NT2/D1 (cell line): ENCODE measurements around the gene MAGED2.
"Not testable (repeated sequence)": the region's sequence is repeated elsewhere in the genome, so short reads cannot be mapped to it uniquely, and the experiment has no call there.

ENCODE experiments used
- DNase-seq: peaks from one replicate; pipeline ENCODE4 v3.0.0-alpha.2; 2011; ENCODE audit warnings: low read depth, low spot score
- H3K27me3 ChIP-seq: 2 replicates; pipeline ENCODE4 v1.6.0; 2011; ENCODE audit warnings: mild to moderate bottlenecking; ENCODE audit not compliant: insufficient read length, insufficient read depth
- H3K36me3 ChIP-seq: 2 replicates; pipeline ENCODE4 v1.6.1; 2011; ENCODE audit warnings: mild to moderate bottlenecking, low read length, mixed read lengths; ENCODE audit not compliant: insufficient read depth, insufficient read length
- H3K4me1 ChIP-seq: 2 replicates; pipeline ENCODE4 v1.5.1; 2011; ENCODE audit not compliant: insufficient read depth, insufficient read length
- H3K4me3 ChIP-seq: 2 replicates; pipeline ENCODE4 v1.5.1; 2011; ENCODE audit warnings: low read depth; ENCODE audit not compliant: insufficient read length
- H3K9ac ChIP-seq: 2 replicates; pipeline ENCODE4 v1.6.0; 2011; ENCODE audit warnings: low read depth; ENCODE audit not compliant: insufficient read length
- H3K9me3 ChIP-seq: 2 replicates; pipeline ENCODE4 v1.5.1; 2011; ENCODE audit warnings: mild to moderate bottlenecking, low read length; ENCODE audit not compliant: insufficient read depth
- SUZ12 ChIP-seq: IDR thresholded peaks from 2 replicates; pipeline ENCODE4 v1.6.1; 2011; ENCODE audit not compliant: insufficient read length, insufficient read depth; ENCODE audit errors: extremely low read depth
- YY1 ChIP-seq: IDR thresholded peaks from 2 replicates; pipeline ENCODE4 v1.6.1; 2011; ENCODE audit not compliant: insufficient read length, insufficient read depth
- ZNF274 ChIP-seq: IDR thresholded peaks from 2 replicates; pipeline ENCODE4 v1.6.1; 2011; ENCODE audit warnings: mild to moderate bottlenecking, low read depth, low read length

MAGED2 gene

DNA sequence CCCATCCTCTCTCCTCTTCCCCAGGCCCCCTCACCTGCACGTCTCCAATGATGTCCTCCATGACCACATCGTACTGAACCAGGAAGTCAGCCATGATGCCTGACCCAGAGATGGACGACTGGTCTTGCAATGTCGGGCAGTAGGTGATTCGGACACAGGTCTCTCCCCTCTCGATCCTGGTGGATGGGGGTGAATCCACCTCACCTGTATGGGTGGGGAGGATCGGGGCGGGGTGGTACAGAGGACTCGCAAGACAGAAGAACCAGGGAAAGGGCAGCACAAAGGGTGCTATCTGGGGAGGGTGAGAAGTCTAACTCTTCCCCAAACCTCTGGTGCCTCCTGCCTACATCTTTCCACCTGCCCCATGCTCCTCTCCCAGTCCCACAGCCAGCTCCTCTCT is 19.1 kb upstream of the MAGED2 start:
- H3K4me3 ChIP-seq: no peak overlapping the region
- DNase-seq: no peak
- H3K9ac ChIP-seq: no peak overlapping the region
- no peaks in the 10 kb centered on the region for H3K4me1 ChIP-seq
- TF ChIP-seq SUZ12 (no peak), ZNF274 (no peak), YY1 (no peak)
- H3K27me3 ChIP-seq: no peaks in the 10 kb centered on the region
- no peaks in the 10 kb centered on the region for H3K36me3 ChIP-seq
- no peaks in the 10 kb centered on the region for H3K9me3 ChIP-seq

DNA sequence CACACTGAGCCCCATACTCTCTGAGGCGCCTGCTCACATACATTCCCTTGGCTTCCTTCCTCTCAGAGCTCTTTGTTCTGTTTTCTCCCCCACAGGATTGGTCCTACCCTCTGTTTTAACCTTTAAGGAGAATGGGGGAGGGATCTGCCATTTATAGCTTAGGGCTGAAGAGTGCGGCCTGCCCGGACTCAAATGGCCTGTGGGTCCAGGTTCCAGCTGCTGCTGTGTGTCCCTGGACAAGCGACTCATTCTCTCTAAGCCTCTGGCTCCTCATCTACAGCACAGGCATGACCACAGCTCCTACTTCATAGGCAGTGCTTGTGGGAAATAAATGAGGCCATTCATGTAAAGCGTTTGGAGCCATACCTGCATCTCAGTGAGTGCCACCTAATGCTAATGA is 18.1 kb upstream of the MAGED2 start:
- not testable (repeated sequence) for H3K9me3 ChIP-seq, H3K27me3 ChIP-seq, H3K4me3 ChIP-seq, DNase-seq, H3K36me3 ChIP-seq, H3K4me1 ChIP-seq, H3K9ac ChIP-seq

DNA sequence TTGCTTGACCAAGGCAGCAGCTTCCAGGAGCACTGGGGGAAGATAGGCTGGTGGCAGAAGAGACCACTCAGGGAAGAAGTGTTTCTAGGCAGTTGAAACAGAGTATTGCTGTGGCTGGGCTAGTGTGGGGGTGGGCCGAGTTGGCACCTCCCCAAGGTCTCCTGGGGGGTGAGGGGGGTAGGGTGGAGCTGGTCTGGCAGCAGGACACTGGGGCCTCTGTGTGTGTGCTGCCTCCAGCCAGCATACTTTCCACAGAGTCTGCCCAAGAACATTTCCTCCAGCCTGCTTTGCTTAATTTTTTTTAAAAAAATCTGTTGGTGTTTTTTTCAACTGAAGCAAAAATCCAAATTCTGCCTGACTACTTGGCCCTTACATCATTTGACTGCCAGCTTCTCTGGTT is 13.5 kb upstream of the MAGED2 start:
- Histone ChIP-seq H3K36me3 (no peaks in the 10 kb centered on the region), H3K4me3 (no peak overlapping the region), H3K4me1 (no peaks in the 10 kb centered on the region), H3K27me3 (no peaks in the 10 kb centered on the region), H3K9ac (no peak overlapping the region), H3K9me3 (no peaks in the 10 kb centered on the region)
- TF ChIP-seq YY1: no peak
- no peak for TF ChIP-seq ZNF274
- DNase-seq: no peak

DNA sequence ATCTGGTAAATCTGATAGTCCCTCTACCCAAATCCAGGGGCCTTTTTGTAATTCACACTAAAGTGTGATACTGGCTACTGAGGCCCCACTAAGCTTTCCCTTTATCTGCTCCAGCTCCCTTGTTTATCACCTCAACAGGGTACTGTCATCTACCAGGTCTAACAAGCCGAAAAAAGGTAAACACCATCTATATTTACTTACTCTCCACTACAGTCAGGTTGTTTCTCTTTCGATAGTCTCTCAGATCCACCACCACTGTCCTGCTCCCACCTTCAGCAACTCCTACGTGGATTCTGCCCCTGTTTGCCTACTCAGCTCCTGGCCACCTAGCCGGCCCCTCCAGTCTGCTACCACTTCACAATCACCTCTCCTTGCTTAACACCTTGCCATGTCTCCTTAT is 12.8 kb upstream of the MAGED2 start:
- Histone ChIP-seq H3K4me1 (no peaks in the 10 kb centered on the region), H3K4me3 (no peak overlapping the region), H3K9me3 (no peaks in the 10 kb centered on the region), H3K9ac (no peak overlapping the region), H3K36me3 (no peaks in the 10 kb centered on the region), H3K27me3 (no peaks in the 10 kb centered on the region)
- DNase-seq: no peak
- TF ChIP-seq YY1 (no peak), SUZ12 (no peak), ZNF274 (no peak)

DNA sequence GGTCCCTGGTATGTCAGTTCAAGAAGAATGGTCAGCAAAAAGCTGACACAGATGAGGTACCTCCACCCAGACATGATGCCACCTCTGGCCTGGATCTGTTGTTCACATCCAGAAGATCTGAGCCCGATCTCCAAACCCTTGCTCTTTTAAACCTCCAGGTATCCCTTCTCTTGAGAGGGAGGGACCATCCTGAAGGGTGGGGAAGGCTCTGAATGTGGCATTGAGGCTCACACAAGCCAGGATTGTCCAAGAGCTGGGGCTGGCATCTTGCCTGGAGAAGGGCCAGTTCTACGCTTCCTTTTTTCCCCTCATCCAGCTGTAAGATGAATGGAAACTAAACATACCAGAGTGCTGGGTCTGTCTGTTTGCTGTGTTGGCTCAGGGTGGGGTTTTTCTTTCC is 9.4 kb upstream of the MAGED2 start, which contains the start of gene ITIH6:
Gene ITIH6, minus strand, starts transcription at position 119 of the 400 bp plus-strand sequence. Its CDS starts 45 bp downstream, at position 74.
- no peak for TF ChIP-seq SUZ12
- no peak for TF ChIP-seq YY1
- no peak for TF ChIP-seq ZNF274
- Histone ChIP-seq H3K36me3 (no peaks in the 10 kb centered on the region), H3K27me3 (no peaks in the 10 kb centered on the region), H3K9ac (no peak within 1 kb of the TSS), H3K4me3 (no peak within 1 kb of the TSS), H3K9me3 (no peaks in the 10 kb centered on the region), H3K4me1 (no peaks in the 10 kb centered on the region)
- DNase-seq: no peak

DNA sequence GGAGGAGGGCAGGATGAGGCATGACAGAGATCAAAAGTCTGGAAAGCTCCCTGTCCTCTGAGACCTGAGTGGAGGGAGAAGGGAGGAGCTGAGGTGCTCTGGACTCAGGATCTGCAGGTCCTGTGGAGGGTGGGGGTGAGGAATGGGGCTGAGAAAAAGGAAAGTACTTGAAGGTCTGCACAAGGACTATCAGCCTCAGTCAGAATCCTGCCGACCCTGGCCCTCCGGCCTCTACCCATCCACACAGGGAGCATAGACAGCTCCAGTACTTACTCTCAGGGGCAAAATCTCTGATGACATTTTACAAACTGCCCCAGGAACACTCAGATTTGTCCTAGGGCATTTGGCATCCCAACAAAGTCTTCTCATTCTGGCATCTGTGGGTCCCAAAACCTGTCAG is 8.5 kb upstream of the MAGED2 start:
- Histone ChIP-seq H3K9ac (no peak overlapping the region), H3K27me3 (no peaks in the 10 kb centered on the region), H3K36me3 (no peaks in the 10 kb centered on the region), H3K4me3 (no peak overlapping the region), H3K4me1 (no peaks in the 10 kb centered on the region), H3K9me3 (no peaks in the 10 kb centered on the region)
- DNase-seq: no peak
- TF ChIP-seq ZNF274 (no peak), YY1 (no peak), SUZ12 (no peak)

DNA sequence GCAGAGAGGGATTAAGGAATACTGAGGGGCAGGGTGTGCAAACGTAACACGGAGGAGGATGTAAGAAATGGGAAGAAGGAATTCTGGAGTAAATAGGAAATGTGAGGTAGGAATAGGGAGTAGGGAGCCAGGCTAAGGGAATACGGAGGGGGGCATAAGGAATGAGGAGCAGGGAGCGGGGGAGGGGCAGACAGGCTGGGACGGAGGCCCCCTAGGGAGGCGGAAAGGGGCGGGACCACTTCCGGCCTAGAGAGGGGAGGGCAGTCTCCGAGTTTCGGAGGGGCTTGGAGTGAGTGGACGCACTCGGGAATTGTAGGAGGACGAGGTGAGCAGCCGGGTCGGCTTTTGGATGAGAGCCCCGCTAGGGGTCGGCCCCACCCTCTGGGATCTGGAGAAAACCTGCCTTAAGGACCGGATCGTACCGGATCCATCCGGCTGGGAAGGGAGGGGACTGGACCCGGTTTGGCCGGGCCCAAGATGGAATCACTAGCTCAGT is 612 bp downstream of the MAGED2 start:
- H3K4me1 ChIP-seq: peaks cover 9% of the 10 kb centered on the region
- H3K9me3 ChIP-seq: no peaks in the 10 kb centered on the region
- DNase-seq: peak; percentile 52
- TF ChIP-seq ZNF274 (no peak), SUZ12 (no peak), YY1 (no peak)
- peak overlapping the region; percentile 85 for H3K9ac ChIP-seq
- H3K36me3 ChIP-seq: peaks cover 42% of the 10 kb centered on the region
- peak overlapping the region; percentile 85 for H3K4me3 ChIP-seq
- H3K27me3 ChIP-seq: no peaks in the 10 kb centered on the region
